Keratinocyte (primary cell): ENCODE results near the gene KCNH2.

Source experiments
- EZH2 ChIP-seq: IDR thresholded peaks from one replicate; pipeline ENCODE4 v1.6.1; 2012; ENCODE audit warnings: inconsistent platforms, mild to moderate bottlenecking, low read length, moderate library complexity
- TF ChIP-seq, protein P1 (sequence below), 3 experiments: IDR thresholded peaks in 1 of 3; conservative IDR thresholded peaks in 1 of 3; optimal IDR thresholded peaks in 1 of 3; 2 replicates in 2 of 3; 3 replicates in 1 of 3; pipeline versions ENCODE3 to v1.5.1; 2011; ENCODE audit warnings: low read length in 3 of 3, mild to moderate bottlenecking in 3 of 3, moderate library complexity in 2 of 3, control low read depth in 1 of 3, inconsistent platforms in 1 of 3; ENCODE audit not compliant: insufficient read depth in 2 of 3; ENCODE audit errors: extremely low read depth in 1 of 3

- no peak for TF ChIP-seq EZH2
- TF ChIP-seq, protein P1, sequence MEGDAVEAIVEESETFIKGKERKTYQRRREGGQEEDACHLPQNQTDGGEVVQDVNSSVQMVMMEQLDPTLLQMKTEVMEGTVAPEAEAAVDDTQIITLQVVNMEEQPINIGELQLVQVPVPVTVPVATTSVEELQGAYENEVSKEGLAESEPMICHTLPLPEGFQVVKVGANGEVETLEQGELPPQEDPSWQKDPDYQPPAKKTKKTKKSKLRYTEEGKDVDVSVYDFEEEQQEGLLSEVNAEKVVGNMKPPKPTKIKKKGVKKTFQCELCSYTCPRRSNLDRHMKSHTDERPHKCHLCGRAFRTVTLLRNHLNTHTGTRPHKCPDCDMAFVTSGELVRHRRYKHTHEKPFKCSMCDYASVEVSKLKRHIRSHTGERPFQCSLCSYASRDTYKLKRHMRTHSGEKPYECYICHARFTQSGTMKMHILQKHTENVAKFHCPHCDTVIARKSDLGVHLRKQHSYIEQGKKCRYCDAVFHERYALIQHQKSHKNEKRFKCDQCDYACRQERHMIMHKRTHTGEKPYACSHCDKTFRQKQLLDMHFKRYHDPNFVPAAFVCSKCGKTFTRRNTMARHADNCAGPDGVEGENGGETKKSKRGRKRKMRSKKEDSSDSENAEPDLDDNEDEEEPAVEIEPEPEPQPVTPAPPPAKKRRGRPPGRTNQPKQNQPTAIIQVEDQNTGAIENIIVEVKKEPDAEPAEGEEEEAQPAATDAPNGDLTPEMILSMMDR (optimal IDR thresholded peaks at IDR 0.05 in 1 of 3, IDR thresholded peaks at IDR 0.05 in 1 of 3, conservative IDR thresholded peaks at IDR 0.05 in 1 of 3; ENCODE audit: extremely low read depth in 1 of 3, insufficient read depth in 2 of 3, low read length in 3 of 3): no peak
Observed at GRCh38 chr7:150918378-150918777, 59.7 kb downstream of the KCNH2 start.
